C4-2B (cell line): ENCODE results near the gene LGALS9.
"Not testable (repeated sequence)": the region's sequence is repeated elsewhere in the genome, so short reads cannot be mapped to it uniquely, and the experiment has no call there.

Experiments
- H3K27ac ChIP-seq: fragments of 450-650 bp; 2 replicates; pipeline ENCODE4 v1.5.1; 2017
- ZFX ChIP-seq: fragments of 450-650 bp; IDR thresholded peaks from 2 replicates; pipeline ENCODE4 v1.6.1; 2017
- TF ChIP-seq, protein P1 (sequence below): fragments of 450-650 bp; conservative IDR thresholded peaks from 2 replicates; pipeline ENCODE4 v1.5.1; 2017; ENCODE audit warnings: mild to moderate bottlenecking

The LGALS9 gene

DNA sequence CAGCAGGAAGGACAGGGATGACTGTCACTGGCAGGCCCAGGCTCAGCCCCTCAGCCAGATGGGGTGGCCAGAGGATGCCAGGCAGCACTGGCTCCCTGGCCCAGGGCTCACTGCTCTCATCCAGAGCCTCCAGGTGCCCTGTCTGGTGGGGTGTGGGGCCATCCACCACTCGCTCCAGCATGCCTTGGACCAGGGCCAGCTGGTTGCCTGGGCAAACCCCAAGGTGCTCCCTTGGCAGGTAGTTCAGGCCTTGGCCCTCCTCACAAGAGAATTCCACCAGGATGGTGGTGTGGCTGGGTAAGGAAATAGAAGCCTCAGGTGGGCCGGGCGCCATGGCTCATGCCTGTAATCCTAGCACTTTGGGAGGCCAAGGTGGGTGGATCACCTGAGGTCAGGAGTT lies 29.4 kb downstream of the LGALS9 start:
- H3K27ac ChIP-seq, result no peak overlapping the region
- no peak for TF ChIP-seq ZFX
- TF ChIP-seq, protein P1, sequence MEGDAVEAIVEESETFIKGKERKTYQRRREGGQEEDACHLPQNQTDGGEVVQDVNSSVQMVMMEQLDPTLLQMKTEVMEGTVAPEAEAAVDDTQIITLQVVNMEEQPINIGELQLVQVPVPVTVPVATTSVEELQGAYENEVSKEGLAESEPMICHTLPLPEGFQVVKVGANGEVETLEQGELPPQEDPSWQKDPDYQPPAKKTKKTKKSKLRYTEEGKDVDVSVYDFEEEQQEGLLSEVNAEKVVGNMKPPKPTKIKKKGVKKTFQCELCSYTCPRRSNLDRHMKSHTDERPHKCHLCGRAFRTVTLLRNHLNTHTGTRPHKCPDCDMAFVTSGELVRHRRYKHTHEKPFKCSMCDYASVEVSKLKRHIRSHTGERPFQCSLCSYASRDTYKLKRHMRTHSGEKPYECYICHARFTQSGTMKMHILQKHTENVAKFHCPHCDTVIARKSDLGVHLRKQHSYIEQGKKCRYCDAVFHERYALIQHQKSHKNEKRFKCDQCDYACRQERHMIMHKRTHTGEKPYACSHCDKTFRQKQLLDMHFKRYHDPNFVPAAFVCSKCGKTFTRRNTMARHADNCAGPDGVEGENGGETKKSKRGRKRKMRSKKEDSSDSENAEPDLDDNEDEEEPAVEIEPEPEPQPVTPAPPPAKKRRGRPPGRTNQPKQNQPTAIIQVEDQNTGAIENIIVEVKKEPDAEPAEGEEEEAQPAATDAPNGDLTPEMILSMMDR, result no peak

GRCh38 chr17:27663936-27664605 lies 33.1 kb downstream of the LGALS9 start:
- H3K27ac ChIP-seq, result no peak overlapping the region
- TF ChIP-seq, protein P1, result no peak
- no peak for TF ChIP-seq ZFX

GRCh38 chr17:27664606-27664965 lies 33.6 kb downstream of the LGALS9 start:
- TF ChIP-seq, protein P1, result no peak
- no peak for TF ChIP-seq ZFX

DNA sequence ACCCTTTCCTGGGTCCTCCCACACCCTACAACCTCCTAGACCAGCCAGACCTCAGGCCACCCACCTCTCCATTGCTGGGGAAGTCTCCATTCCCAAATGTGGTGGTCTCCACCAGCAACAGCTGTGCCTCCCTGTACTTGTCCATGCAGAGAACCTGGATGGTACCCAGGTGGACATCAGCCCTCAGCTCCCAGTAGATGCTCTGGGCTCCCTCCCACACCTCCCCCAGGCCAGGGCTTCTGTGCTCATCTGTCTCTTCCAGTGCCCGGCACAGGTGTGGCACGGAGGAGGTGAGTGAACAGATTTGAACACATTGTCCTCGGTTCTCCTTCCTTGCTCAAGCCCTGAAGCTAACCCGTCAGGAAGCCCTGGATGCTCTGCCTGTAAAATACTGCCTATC lies 34.6 kb downstream of the LGALS9 start:
- no peak overlapping the region for H3K27ac ChIP-seq
- no peak for TF ChIP-seq ZFX
- TF ChIP-seq, protein P1, result no peak

More at GRCh38 chr17:27664606-27664965, 33.6 kb downstream of the LGALS9 start:
- H3K27ac ChIP-seq, result no peak overlapping the region

DNA sequence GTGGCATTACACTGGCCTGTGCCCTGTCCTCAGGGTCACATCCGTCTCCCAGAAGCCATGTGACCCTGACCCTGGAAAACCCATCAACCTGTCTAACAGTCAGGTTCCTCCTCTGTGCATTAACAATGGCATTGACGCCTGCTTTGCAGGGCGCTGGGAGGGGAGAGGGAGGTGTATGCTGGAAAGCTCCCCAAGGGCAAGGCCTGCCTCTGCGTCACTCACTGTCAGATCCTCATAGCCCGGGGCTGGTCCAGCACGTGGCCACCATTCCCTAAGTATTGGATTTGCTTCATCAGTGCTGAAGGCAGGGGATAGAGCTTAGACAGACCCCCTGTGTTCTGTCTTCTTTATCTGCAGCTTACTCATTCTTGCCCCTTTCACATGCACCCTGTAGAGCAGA lies 35.3 kb downstream of the LGALS9 start:
- not testable (repeated sequence) for H3K27ac ChIP-seq

DNA sequence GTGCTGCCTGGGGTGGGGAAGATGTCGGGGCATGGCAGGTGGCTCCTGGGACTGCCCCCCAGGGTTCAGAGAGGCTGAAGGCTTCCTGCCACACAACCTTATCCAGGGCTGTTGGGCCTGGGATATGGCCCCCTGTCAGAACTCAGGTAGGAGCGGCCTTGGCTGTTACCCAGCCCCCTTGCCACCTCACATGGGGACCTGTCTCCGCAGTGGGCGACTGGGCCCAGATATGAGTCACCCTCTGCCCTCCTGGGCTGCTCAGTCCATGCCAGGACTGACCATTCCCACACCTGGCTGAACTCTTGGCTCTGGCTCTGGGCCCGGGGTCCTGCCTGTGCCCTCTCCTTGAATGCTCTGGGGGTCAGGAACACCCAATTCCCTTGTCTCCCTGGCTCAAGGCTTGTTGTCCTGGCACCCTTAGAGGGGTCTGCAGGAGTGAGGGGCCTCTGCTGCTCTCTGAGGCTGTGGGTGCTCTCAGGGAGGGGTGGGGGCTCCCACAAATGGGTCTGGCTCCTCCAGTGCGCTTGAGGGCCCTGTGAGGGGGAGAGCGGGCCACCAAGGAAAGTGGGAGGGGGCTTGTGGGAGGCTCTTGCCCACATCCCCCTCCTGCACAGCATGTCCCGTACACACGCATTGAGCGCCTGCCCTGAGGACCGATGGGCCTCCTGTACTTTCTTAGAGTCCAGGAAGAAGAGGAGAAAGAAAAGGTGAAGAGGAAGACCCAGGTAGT lies 36.0 kb downstream of the LGALS9 start:
- TF ChIP-seq, protein P1, result no peak
- no peak for TF ChIP-seq ZFX
- no peak overlapping the region for H3K27ac ChIP-seq

DNA sequence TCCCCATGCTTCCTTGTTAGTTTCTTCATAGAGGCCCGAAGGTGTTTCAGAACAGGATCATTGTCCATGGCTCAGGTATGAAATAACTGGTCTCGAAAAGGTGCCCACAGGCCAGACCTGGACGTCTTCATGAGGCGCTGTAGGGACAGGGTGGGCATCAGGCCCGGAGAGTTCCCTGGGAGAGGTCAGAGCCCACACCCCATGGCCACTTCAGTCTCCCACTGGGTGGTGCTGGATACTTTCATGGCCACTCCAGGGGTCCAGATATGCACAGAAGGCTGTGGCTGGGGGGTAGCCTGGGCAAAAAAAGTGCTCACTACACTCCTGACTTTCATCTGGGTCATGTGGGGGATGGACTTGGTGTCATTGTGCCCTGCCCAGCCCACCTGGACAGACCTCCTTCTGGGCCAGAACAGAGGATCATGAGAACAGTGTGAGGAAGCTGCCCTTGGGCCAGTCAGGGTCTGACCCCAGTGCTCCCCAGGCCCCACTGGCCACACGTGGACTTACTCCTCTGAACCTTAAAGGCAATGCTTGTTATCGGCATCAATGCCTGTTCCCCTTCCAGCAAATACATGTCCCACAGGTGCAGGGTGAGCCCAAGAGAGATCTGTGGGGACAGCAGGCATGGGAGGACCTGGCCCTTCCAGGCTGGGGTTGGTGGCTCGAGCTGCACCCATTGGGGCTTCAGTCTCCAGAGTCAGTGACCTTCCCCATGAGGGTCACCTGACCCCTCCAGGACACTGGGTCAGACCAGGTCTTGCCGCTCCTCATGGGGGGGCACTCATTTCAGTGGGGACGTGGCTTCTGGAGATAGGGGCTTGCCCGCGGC lies 36.9 kb downstream of the LGALS9 start:
- TF ChIP-seq ZFX, result no peak
- TF ChIP-seq, protein P1, result no peak
- no peak overlapping the region for H3K27ac ChIP-seq
